ENCODE data around the gene DENND2A.
"Not testable (repeated sequence)": the region's sequence is repeated elsewhere in the genome, so short reads cannot be mapped to it uniquely, and the experiment has no call there.

Gene DENND2A

GRCh38 chr7:140540136-140540777 lies 100.4 kb downstream of the DENND2A start:
- DNase-seq, result no peak

- no peak for DNase-seq
Observed at GRCh38 chr7:140539461-140539860, 101.2 kb downstream of the DENND2A start.

GRCh38 chr7:140537750-140538482 lies 102.7 kb downstream of the DENND2A start:
- DNase-seq, result no peak

DNA sequence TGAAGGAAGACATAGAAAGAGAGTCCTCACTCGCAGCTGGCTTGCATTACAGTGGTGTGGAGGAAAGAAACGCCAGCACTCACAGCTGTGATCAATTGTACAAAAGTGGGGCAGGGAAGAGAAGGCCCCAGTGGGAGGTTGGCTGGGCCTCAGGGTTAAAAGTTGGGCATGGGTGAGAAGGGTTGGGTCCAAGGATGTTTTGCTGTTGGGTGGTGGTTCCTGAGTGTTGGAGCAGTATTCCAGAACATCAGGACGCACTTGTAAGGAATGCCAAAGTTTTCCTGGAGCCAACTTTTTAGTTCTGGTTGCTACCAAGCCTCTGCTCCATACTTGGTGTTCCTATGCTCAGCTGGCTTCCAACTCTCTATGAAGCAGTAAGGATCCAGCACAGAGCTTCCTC lies 105.9 kb downstream of the DENND2A start:
- DNase-seq, result no peak

DNA sequence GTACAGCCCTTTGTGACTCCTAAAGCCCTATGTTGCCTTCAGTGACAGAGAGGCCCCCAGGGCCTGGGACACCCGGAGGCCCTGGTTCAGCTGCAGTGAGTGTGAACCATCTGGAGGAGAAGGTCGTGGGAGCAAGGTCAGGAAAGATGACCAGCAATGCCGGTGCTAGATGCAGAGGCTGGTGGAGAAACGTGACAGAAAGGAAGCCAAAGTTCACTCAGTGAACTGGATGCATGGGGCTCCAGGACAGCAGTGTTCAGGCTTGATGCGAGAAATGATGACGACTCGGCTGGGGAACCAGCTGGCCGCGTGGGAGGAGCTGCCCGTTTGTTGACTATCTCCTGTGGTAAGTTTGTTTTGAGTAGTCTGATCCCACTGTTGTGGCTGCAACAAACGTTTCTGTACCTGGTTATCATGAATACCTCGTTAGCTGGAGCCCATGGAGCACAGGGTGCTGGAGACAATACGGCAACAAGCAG lies 107.2 kb downstream of the DENND2A start:
- no peak for DNase-seq

DNA sequence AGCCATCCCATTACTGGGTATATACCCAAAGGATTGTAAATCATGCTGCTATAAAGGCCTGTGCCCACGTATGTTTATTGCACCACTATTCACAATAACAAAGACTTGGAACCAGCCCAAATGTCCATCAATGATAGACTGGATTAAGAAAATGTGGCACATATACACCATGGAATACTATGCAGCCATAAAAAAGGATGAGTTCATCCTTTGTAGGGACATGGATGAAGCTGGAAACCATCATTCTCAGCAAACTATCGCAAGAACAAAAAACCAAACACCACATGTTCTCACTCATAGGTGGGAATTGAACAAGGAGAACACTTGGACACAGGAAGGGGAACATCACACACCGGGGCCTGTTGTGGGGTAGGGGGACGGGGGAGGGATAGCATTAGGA lies 111.2 kb downstream of the DENND2A start:
- not testable (repeated sequence) for DNase-seq

- DNase-seq, result no peak
Observed at GRCh38 chr7:140526787-140527664, 113.6 kb downstream of the DENND2A start.

DNA sequence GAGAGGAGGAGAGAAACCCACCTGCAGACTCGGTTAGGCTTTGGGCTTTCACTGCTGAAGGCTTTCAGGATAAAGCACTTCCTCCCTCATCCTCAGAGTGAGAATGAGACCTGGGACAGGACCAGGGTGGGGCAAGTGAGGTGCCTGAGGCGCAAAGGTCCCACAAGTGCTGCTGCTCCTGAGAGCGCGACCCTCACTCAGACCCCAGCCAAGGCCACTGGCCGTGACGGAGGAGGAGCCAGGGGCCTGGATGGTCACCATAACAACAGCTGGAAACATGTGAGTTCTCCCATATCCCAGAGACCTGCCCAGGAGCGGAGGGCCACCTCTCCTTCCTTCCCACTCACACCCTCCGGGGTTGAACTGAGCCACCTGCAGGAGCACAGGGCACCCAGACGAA lies 114.4 kb downstream of the DENND2A start:
- DNase-seq, result no peak

- DNase-seq, result no peak
Observed at GRCh38 chr7:140525743-140526142, 114.9 kb downstream of the DENND2A start.

DNA sequence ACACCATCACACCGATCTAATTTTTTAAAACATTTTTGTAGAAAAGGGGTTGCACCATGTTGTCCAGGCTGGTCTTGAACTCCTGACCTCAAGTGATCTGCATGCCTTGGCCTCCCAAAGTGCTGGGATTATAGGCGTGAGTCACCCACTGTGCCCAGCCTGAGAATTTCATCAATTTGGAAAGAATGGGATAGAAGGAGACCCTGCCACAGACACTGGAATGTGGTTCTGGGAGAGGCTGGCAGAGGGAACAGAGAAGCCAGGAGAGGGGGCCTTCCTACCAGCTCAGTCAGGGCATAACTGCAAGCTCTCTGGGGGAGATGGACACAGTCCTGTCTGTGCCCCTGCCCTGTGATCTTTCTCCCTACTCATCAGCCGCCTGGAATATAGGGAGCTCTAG lies 119.2 kb downstream of the DENND2A start:
- no peak for DNase-seq

DNA sequence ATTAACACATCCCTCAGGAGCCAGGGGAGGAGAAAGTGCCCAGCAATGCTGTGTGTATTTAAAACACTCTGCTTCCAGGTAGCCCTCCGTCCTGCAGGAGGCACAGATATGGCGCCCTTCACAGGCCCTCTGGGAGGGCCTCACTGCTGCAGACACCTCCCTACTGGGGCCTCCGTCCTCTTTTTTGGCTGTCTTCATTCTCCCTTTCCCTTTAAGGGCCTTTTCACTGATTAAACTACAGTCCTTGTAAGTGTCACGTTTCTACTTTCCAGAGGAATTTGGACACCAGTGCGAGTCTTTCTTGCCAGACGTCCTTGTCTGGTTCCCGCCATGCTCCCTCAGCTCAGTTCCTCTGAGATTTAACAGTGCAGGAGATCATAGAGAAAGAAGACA lies 121.6 kb downstream of the DENND2A start:
- no peak for DNase-seq

DNA sequence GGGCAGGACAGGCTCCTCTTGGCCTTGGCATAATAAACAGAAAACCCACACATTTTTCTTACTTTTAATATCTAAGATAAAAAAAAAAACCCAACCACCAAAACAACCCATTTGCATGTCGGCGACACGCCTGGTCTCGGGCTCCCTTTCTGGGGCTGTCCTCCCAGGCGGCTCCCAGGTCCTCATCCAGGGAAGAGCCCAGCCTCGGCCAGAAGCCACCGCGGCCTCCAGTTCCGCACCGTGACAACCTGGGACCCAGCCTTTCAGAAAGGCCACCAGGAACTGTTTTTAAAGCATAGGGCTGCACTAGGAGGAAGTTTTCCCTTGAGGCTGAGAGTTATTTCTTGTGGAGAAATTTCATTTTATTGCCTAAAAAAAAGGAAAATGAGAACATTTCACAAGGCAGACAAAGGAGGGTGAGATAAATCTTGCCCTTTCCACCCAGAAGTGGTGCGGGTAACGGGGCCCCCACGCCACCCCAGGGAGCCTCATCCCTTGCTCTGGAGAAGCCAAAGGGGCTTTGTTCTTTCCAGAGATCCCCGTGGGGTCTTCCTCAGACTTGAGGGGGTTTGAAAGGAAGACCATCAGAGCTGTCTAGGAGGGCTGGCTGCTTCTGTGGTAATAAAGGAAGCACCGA lies 122.1 kb downstream of the DENND2A start:
- DNase-seq, result no peak

- peak; percentile 85 for DNase-seq
Observed at GRCh38 chr7:140517546-140518369, 122.9 kb downstream of the DENND2A start.

DNA sequence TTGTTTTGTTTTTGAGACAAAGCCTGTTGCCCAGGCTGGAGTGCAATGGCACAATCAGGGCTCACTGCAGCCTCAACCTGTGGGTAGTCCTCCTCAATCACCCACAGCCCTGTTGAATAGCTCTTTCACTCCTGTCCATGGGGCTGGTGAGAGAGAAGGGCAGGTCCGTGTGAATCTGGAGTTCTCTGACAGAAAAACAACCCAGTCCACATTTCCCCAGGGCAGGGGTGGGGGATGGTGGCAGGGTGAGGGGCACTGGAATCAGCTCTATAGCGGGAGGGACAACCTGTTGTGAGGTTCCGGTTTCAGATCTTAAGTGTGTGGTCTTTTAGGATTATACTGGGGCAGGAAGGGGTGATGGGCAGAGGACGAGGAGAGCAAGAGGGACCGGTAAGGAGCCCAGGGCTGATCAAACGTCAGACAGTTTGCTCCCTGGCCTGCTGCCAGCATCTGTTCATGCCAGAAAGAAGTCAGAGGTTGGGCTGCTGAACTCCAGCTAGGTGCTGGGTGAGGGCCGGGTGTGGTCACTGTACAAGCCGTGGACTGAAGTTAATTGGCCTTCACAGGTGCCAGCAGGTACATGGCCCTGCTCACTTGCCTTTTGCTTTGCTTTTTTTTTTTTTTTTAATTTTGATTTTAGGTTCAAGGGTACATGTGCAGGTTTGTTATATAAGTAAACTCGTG lies 128.2 kb downstream of the DENND2A start:
- DNase-seq, result peak; percentile 55

DNA sequence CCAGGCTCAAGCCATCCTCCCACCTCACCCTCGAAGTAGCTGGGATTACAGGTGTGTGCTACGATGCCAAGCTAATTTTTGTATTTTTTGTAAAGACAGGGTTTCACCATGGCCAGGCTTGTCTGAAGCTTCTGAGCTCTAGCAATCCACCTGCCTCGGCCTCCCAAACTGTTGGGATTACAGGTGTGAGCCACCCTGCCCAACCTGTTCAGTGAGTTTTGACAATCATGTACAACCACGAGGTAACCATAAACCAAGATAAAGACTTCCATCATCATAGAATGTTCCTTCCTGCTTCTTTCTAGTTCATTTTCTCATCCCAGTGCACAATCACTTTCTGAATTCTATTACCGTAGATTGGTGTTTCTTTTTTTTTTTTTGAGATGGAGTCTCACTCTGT lies 130.8 kb downstream of the DENND2A start:
- DNase-seq, result no peak

DNA sequence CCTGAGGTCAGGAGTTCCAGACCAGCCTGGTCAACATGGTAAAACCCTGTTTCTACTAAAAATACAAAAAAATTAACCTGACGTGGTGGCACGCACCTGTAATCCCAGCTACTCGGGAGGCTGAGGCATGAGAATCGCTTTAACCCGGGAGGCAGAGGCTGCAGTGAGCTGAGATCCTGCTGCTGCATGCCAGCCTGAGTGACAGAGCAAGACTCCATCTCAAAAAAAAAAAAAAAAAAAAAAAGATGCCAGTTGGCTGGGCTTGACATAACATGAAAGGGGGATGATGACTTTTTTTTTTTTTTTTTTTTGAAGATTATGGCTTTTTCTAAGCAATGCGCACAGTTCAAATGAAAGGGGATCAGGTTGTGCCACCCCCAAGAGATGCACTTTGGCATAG lies 133.1 kb downstream of the DENND2A start:
- DNase-seq, result peak; percentile 13

DNA sequence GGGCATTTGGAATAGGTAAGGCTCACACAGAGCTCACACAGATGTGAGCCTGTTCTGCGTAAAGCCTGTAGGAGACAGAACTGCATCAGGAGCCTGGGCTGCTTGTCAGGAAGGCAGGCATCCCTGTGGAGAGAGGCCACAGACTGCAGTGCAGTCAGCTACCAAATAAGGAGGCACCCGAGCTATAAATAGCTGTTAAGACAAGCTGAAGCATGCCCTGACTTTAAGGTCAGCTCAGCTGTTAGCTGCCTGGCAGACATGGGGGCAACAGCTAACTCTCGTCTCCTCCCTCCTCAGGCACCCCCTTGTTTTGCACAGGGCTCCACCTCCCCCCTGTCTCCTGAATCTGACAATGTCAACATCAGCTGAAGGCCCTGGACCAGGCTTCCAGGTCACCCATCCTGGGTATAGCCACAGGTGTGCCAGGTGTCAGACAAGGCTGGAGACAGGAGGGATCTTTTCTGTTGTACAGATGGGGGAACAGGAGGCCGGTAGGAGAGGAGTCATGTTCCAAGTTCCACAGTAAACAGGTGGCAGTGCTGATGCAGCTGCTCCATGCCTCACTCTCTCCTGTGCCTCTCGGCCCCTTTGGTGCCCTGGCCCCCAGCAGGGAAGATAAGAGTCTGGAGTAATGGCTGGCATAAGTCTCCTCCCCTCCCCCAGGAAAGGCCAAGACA lies 133.7 kb downstream of the DENND2A start:
- peak; percentile 99 for DNase-seq

- peak; percentile 97 for DNase-seq
Observed at GRCh38 chr7:140501966-140502365, 138.6 kb downstream of the DENND2A start.

- not testable (repeated sequence) for DNase-seq
Observed at GRCh38 chr7:140497807-140498206, 142.8 kb downstream of the DENND2A start.

DNA sequence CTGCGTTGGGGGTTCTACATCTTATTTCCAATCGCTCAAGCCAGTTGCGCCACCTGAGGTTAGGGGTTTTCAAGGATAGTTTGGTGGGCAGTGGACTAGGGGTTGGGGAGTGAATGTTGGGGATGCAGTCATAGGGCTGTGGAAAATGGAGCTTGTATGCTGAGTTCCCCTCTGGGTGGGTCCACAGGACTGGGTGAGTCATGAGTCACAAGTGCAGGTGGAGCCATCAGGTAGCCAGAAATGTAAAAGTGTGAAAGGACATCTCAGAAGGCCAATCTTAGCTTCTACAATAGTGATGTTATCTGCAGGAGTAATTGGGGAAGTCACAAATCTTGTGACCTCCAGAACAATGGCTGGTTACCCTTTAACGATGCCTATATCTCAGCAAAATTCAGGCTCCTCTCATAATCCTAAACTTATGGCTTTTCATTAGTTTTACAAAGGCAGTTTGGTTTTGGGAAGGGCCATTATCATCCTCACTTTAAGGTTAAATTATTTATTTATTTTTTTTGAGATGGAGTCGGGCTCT lies 143.3 kb downstream of the DENND2A start:
- no peak for DNase-seq

All from DMS 273 treated with DMSO at 0.1 percent for 48 hours (cell line).